Prostate gland (tissue), 2 donors: ENCODE results near the gene BCAS3.

Source experiments
- POLR2AphosphoS5 ChIP-seq: sonication (generic); formaldehyde crosslinking; IDR thresholded peaks from one replicate; pipeline ENCODE4 v1.6.1; 2017; ENCODE audit warnings: antibody characterized with exemption
- TF ChIP-seq, protein P1 (sequence below), 4 experiments: fragments of 200-600 bp in 2 of 4; fragments of 450-650 bp in 2 of 4; sonication (generic) in 2 of 4; IDR thresholded peaks; 1 replicate in 3 of 4; 2 replicates in 1 of 4; pipeline ENCODE4 v1.5.1; 2016 to 2019; ENCODE audit warnings: antibody characterized with exemption in 4 of 4, mild to moderate bottlenecking in 2 of 4, moderate library complexity in 2 of 4

DNA sequence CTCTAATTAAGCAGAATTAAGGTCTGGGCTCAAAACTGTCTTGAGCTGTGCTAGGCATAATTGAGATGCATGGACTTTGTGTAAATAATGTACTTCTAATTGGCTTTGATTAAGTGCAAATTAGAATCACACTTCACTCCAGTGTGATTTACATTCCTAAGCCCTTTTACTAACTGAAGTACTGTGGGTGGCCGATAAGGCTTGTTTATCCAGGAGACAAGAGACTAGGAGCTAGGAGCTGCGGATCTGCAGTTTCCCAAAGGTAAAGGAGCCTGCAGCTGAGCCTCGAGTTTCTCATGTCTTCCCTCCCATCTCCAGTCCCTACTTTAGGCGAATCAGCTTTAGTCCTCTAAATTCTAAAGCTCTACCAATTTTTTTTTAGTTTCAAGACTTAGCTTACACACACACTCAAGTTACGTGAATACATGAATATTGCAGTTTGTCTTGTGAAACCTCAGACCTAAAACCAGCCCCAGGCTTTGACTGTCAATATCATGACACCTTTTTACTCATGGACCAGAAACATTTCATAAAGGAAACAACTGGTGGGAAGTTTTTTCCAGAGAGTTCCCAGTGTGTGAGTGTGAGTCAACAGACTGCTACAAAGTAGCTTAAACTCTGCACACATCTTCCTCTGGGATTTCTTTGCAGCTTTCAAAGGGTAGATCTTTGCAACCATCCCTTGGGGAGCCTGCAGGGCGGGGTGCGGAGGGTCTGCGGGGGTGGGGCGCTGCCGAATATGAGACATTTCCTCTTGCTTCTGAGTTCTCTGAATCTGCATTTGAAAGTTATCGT lies 608.1 kb downstream of the BCAS3 start:
- no peak for TF ChIP-seq POLR2AphosphoS5
- TF ChIP-seq, protein P1, sequence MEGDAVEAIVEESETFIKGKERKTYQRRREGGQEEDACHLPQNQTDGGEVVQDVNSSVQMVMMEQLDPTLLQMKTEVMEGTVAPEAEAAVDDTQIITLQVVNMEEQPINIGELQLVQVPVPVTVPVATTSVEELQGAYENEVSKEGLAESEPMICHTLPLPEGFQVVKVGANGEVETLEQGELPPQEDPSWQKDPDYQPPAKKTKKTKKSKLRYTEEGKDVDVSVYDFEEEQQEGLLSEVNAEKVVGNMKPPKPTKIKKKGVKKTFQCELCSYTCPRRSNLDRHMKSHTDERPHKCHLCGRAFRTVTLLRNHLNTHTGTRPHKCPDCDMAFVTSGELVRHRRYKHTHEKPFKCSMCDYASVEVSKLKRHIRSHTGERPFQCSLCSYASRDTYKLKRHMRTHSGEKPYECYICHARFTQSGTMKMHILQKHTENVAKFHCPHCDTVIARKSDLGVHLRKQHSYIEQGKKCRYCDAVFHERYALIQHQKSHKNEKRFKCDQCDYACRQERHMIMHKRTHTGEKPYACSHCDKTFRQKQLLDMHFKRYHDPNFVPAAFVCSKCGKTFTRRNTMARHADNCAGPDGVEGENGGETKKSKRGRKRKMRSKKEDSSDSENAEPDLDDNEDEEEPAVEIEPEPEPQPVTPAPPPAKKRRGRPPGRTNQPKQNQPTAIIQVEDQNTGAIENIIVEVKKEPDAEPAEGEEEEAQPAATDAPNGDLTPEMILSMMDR (IDR thresholded peaks at IDR 0.05) = no peak
